K562 (cell line): Measurements from ENCODE around the gene SH3BGRL3. TPM values are rescaled to one million over a fixed set of nuclear protein-coding genes. Genes with fewer than 3 reads are reported as not detected.

Experiments used
- AFF4 ChIP-seq: sonication (generic); formaldehyde crosslinking; IDR thresholded peaks from 2 replicates; pipeline ENCODE4 v1.8.0; 2023; ENCODE audit warnings: mild to moderate bottlenecking, missing genetic modification reagents
- ARID2 ChIP-seq: fragments of 450-650 bp; IDR thresholded peaks from 2 replicates; pipeline ENCODE4 v1.6.1; 2017; ENCODE audit warnings: antibody characterized with exemption, mild to moderate bottlenecking
- ARID3B ChIP-seq: fragments of 250-450 bp; sonication (Bioruptor Pico); IDR thresholded peaks from 2 replicates; pipeline ENCODE4 v1.4.0; 2020; ENCODE audit warnings: borderline replicate concordance
- CBX5 ChIP-seq: IDR thresholded peaks from 2 replicates; pipeline ENCODE4 v1.6.1; 2014; ENCODE audit warnings: low read depth, borderline replicate concordance
- DIDO1 ChIP-seq: fragments of 450-650 bp; IDR thresholded peaks from 2 replicates; pipeline ENCODE4 v1.6.1; 2016; ENCODE audit warnings: low read depth, missing biosample characterization, missing genetic modification characterization
- ETV1 ChIP-seq: fragments of 450-650 bp; conservative IDR thresholded peaks from 2 replicates; pipeline ENCODE4 v1.6.1; 2016; ENCODE audit warnings: missing genetic modification characterization, control low read depth, low read depth, missing compliant biosample characterization
- GTF2E2 ChIP-seq: fragments of 200-800 bp; sonication (Bioruptor generic); IDR thresholded peaks from 2 replicates; pipeline ENCODE4 v1.6.1; 2016; ENCODE audit warnings: missing genetic modification characterization, missing compliant biosample characterization
- HDAC8 ChIP-seq: fragments of 450-650 bp; IDR thresholded peaks from 2 replicates; pipeline ENCODE4 v1.6.1; 2016; ENCODE audit warnings: mild to moderate bottlenecking, missing genetic modification characterization, moderate library complexity, missing compliant biosample characterization
- HNRNPL ChIP-seq: fragments of 200-400 bp; formaldehyde crosslinking; IDR thresholded peaks from 2 replicates; pipeline ENCODE4 v1.6.1; 2017; ENCODE audit warnings: low read depth, mild to moderate bottlenecking, low read length
- MED1 ChIP-seq: sonication (generic); formaldehyde crosslinking; IDR thresholded peaks from 2 replicates; pipeline ENCODE4 v1.8.1; 2023; ENCODE audit warnings: missing genetic modification reagents, borderline replicate concordance
- POLR2A ChIP-seq: fragments of 450-650 bp; conservative IDR thresholded peaks from 2 replicates; pipeline ENCODE4 v1.6.1; 2016
- POLR2G ChIP-seq: fragments of 200-400 bp; formaldehyde crosslinking; IDR thresholded peaks from 2 replicates; pipeline ENCODE4 v1.6.1; 2017; ENCODE audit warnings: low read depth, mild to moderate bottlenecking, antibody characterized with exemption, low read length, moderate library complexity
- PTRF ChIP-seq: fragments of 450-650 bp; IDR thresholded peaks from 2 replicates; pipeline ENCODE4 v1.6.1; 2016; ENCODE audit warnings: mild to moderate bottlenecking, missing genetic modification characterization, missing compliant biosample characterization
- WHSC1 ChIP-seq: IDR thresholded peaks from one replicate; pipeline ENCODE4 v1.6.1; 2012; ENCODE audit warnings: low read length, control low read depth, inconsistent platforms
- ZBTB33 ChIP-seq: sonication (generic); formaldehyde crosslinking; IDR thresholded peaks from 2 replicates; pipeline ENCODE4 v1.8.1; 2023; ENCODE audit warnings: mild to moderate bottlenecking, missing genetic modification reagents
- ZBTB8A ChIP-seq: fragments of 450-650 bp; IDR thresholded peaks from 2 replicates; pipeline ENCODE4 v1.6.1; 2018; ENCODE audit warnings: mild to moderate bottlenecking, moderate library complexity; ENCODE audit not compliant: partially characterized antibody
- ZFX ChIP-seq: sonication (generic); formaldehyde crosslinking; IDR thresholded peaks from 2 replicates; pipeline ENCODE4 v1.8.0; 2022; ENCODE audit warnings: mild to moderate bottlenecking, missing genetic modification reagents, moderate library complexity
- ZNF449 ChIP-seq: fragments of 250-450 bp; sonication (Bioruptor Pico); IDR thresholded peaks from 2 replicates; pipeline ENCODE4 v1.8.0; 2022; ENCODE audit warnings: moderate library complexity, mild to moderate bottlenecking, inconsistent platforms
- ZNF668 ChIP-seq: fragments of 250-450 bp; sonication (Bioruptor Pico); IDR thresholded peaks from 2 replicates; pipeline ENCODE4 v1.8.0; 2022; ENCODE audit warnings: mild to moderate bottlenecking, inconsistent platforms
- ZNF695 ChIP-seq: fragments of 450-650 bp; formaldehyde crosslinking; IDR thresholded peaks from 2 replicates; pipeline ENCODE4 v1.4.0; 2020; ENCODE audit warnings: mild to moderate bottlenecking, moderate library complexity
- polyA plus RNA-seq, 8 experiments: library from polyadenylated mRNA; depleted of rRNA in 4 of 8; stranded (reverse) in 5 of 8; unstranded in 3 of 8; fragments of >200 nt; fragmentation: Nextera tagmentation in 2 of 8; fragmentation: Illumina TruSeq in 1 of 8; extraction: Ambion mirVana in 2 of 8; extraction: Trizol in 1 of 8; gene quantifications; 2 replicates each; pipeline versions ENCODE4 v1.2.1 to v1.2.3, GENCODE V29; 2011 to 2014; ENCODE audit warnings: inconsistent platforms in 1 of 8, missing spikeins in 1 of 8
- total RNA-seq, 7 experiments: library from RNA; depleted of rRNA in 6 of 7; stranded (reverse); fragments of >200 nt in 6 of 7; fragmentation: Illumina TruSeq in 2 of 7; extraction: Trizol in 2 of 7; gene quantifications; 2 replicates each; pipeline versions ENCODE4 v1.2.1 to v1.2.3, GENCODE V29; 2011 to 2021; ENCODE audit warnings: low replicate concordance in 1 of 7

SH3BGRL3 gene
- total and polyA plus RNA-seq, 9 of the 15 experiments (the other 6 are each of a cell fraction or from before 2014, with no cell fraction given): 30.3 to 140 (median 54.2) TPM

- TF ChIP-seq ARID3B (CRISPR knock-in tag) (no peak), AFF4 (CRISPR knock-in tag) (no peak), ARID2 (0 out of 2 replicates have a peak, but pooled peaks have one; percentile 39), ZNF668 (CRISPR knock-in tag) (no peak), POLR2G (no peak), HNRNPL (no peak), ZNF449 (CRISPR knock-in tag) (no peak), DIDO1 (tag) (no peak), ZBTB8A (no peak), ETV1 (tag) (peak; percentile 47; the same call in 1 of the 2 replicates), WHSC1 (no peak), ZFX (CRISPR knock-in tag) (peak; percentile 85), HDAC8 (tag) (no peak), CBX5 (no peak), GTF2E2 (tag) (no peak), POLR2A (no peak), MED1 (CRISPR knock-in tag) (no peak), ZBTB33 (CRISPR knock-in tag) (peak; percentile 51; the same call in 1 of the 2 replicates), PTRF (tag) (no peak), ZNF695 (CRISPR knock-in tag) (no peak)
These were observed 4.1 kb upstream of the SH3BGRL3 start (continued) for GRCh38 chr1:26275580-26276431.
